K562 (cell line): ENCODE data around the gene TMCO1. TPM values are rescaled to one million over a fixed set of nuclear protein-coding genes. Genes with fewer than 3 reads are reported as not detected.

Experiments
- C11orf30 ChIP-seq: fragments of 450-650 bp; IDR thresholded peaks from 2 replicates; pipeline ENCODE4 v1.6.1; 2016; ENCODE audit warnings: low read depth, mild to moderate bottlenecking
- COPS2 ChIP-seq: fragments of 450-650 bp; conservative IDR thresholded peaks from 2 replicates; pipeline ENCODE4 v1.6.1; 2016; ENCODE audit warnings: mild to moderate bottlenecking, moderate library complexity
- GATA2 ChIP-seq: sonication (generic); formaldehyde crosslinking; IDR thresholded peaks from 2 replicates; pipeline ENCODE4 v1.4.0; 2020; ENCODE audit warnings: mild to moderate bottlenecking, missing genetic modification reagents
- HDAC6 ChIP-seq: IDR thresholded peaks from 2 replicates; pipeline ENCODE4 v1.6.1; 2012; ENCODE audit warnings: low read depth, mild to moderate bottlenecking, control low read depth, inconsistent platforms, low read length, moderate library complexity
- JUN ChIP-seq, 2 experiments: sonication (generic) in 1 of 2; formaldehyde crosslinking in 1 of 2; IDR thresholded peaks; 2 replicates each; pipeline versions ENCODE4 v1.6.1 to v1.8.0; 2012 to 2022; ENCODE audit warnings: borderline replicate concordance in 2 of 2, mild to moderate bottlenecking in 2 of 2, improper control_type of control experiment in 1 of 2, low read depth in 1 of 2, low read length in 1 of 2, missing genetic modification reagents in 1 of 2
- LCOR ChIP-seq: sonication (generic); formaldehyde crosslinking; IDR thresholded peaks from 2 replicates; pipeline ENCODE4 v1.8.0; 2022; ENCODE audit warnings: mild to moderate bottlenecking, missing genetic modification reagents
- MYBL2 ChIP-seq, 2 experiments: fragments of 450-650 bp in 1 of 2; sonication (generic) in 1 of 2; formaldehyde crosslinking in 1 of 2; IDR thresholded peaks; 2 replicates each; pipeline versions ENCODE4 v1.6.1 to v1.8.1; 2017 to 2022; ENCODE audit warnings: borderline replicate concordance in 1 of 2, inconsistent platforms in 1 of 2, low read depth in 1 of 2, mild to moderate bottlenecking in 1 of 2, missing genetic modification reagents in 1 of 2, moderate library complexity in 1 of 2
- PHF8 ChIP-seq: fragments of 200-600 bp; sonication (generic); IDR thresholded peaks from 2 replicates; pipeline ENCODE4 v1.6.1; 2012; ENCODE audit warnings: mixed run types, mild to moderate bottlenecking, inconsistent platforms, low read length, moderate library complexity, borderline replicate concordance
- RAD21 ChIP-seq, 2 experiments: fragments of 250-450 bp in 1 of 2; fragments of 450-650 bp in 1 of 2; sonication (Bioruptor Pico) in 1 of 2; formaldehyde crosslinking in 1 of 2; IDR thresholded peaks in 1 of 2; conservative IDR thresholded peaks in 1 of 2; 2 replicates each; pipeline versions ENCODE4 v1.4.0 to v1.8.0; 2020 to 2022; ENCODE audit warnings: mild to moderate bottlenecking in 2 of 2, moderate library complexity in 1 of 2
- RBM22 ChIP-seq: fragments of 200-400 bp; formaldehyde crosslinking; IDR thresholded peaks from 2 replicates; pipeline ENCODE4 v1.6.1; 2018; ENCODE audit warnings: low read length, low read depth; ENCODE audit not compliant: poor library complexity, severe bottlenecking
- SRSF9 ChIP-seq: fragments of 200-400 bp; formaldehyde crosslinking; IDR thresholded peaks from 2 replicates; pipeline ENCODE4 v1.6.1; 2017; ENCODE audit warnings: low read depth, low read length, borderline replicate concordance
- TAF1 ChIP-seq: IDR thresholded peaks from 2 replicates; pipeline ENCODE4 v1.6.1; 2011; ENCODE audit warnings: mild to moderate bottlenecking, low read length, moderate library complexity; ENCODE audit not compliant: insufficient read depth, control insufficient read depth, severe bottlenecking; ENCODE audit errors: extremely low read depth
- ZNF699 ChIP-seq: fragments of 250-450 bp; sonication (Bioruptor Pico); IDR thresholded peaks from 2 replicates; pipeline ENCODE4 v1.8.0; 2021; ENCODE audit warnings: mild to moderate bottlenecking, moderate library complexity; ENCODE audit not compliant: insufficient replicate concordance
- polyA plus RNA-seq, 8 experiments: library from polyadenylated mRNA; depleted of rRNA in 4 of 8; stranded (reverse) in 5 of 8; unstranded in 3 of 8; fragments of >200 nt; fragmentation: Nextera tagmentation in 2 of 8; fragmentation: Illumina TruSeq in 1 of 8; extraction: Ambion mirVana in 2 of 8; extraction: Trizol in 1 of 8; gene quantifications; 2 replicates each; pipeline versions ENCODE4 v1.2.1 to v1.2.3, GENCODE V29; 2011 to 2014; ENCODE audit warnings: inconsistent platforms in 1 of 8, missing spikeins in 1 of 8
- total RNA-seq, 7 experiments: library from RNA; depleted of rRNA in 6 of 7; stranded (reverse); fragments of >200 nt in 6 of 7; fragmentation: Illumina TruSeq in 2 of 7; extraction: Trizol in 2 of 7; gene quantifications; 2 replicates each; pipeline versions ENCODE4 v1.2.1 to v1.2.3, GENCODE V29; 2011 to 2021; ENCODE audit warnings: low replicate concordance in 1 of 7
- TF ChIP-seq, protein P1 (sequence below): sonication (generic); formaldehyde crosslinking; IDR thresholded peaks from 2 replicates; pipeline ENCODE4 v1.8.0; 2022; ENCODE audit warnings: mild to moderate bottlenecking, missing genetic modification reagents
- TF ChIP-seq, protein P2 (sequence below): fragments of 250-450 bp; sonication (Bioruptor Pico); IDR thresholded peaks from 2 replicates; pipeline ENCODE4 v1.8.0; 2022; ENCODE audit warnings: inconsistent platforms
- TF ChIP-seq, protein P3 (sequence below): fragments of 250-450 bp; sonication (Bioruptor Pico); IDR thresholded peaks from 2 replicates; pipeline ENCODE4 v1.8.0; 2021; ENCODE audit warnings: mild to moderate bottlenecking, moderate library complexity

TMCO1 gene
- total and polyA plus RNA-seq, 9 of the 15 experiments (the other 6 are each of a cell fraction or from before 2014, with no cell fraction given) = 69.3 to 561 (median 175) TPM

DNA sequence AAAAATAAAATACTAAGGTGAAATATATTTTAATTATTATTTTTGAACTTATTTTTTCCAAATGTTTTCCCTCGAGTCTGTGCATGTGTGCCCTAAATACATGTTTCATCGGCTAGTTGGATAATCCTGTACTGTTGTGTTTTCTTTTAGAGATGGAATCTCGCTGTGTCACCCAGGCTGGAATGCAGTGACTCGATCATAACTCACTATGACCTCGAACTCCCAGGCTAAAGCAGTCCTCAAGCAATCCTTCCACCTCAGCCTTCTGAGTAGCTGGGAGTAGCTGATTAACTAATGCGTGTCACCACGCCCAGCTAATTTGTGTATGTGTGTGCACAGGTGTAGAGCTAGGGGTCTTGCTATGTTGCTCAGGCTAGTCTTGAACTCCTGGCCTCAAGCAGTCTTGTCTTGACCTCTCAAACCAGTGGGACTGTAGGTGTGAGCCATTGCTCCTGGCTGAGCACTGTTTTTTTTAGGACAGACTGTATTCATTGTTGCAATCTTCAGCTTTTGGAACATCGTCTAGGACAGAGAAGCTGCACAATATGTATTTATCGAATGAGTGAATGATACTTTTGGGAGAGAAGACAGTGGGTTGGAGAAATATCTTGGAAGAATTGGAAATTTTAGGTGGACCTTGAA is 4.8 kb upstream of the TMCO1 start (continued):
- TF ChIP-seq, protein P1, sequence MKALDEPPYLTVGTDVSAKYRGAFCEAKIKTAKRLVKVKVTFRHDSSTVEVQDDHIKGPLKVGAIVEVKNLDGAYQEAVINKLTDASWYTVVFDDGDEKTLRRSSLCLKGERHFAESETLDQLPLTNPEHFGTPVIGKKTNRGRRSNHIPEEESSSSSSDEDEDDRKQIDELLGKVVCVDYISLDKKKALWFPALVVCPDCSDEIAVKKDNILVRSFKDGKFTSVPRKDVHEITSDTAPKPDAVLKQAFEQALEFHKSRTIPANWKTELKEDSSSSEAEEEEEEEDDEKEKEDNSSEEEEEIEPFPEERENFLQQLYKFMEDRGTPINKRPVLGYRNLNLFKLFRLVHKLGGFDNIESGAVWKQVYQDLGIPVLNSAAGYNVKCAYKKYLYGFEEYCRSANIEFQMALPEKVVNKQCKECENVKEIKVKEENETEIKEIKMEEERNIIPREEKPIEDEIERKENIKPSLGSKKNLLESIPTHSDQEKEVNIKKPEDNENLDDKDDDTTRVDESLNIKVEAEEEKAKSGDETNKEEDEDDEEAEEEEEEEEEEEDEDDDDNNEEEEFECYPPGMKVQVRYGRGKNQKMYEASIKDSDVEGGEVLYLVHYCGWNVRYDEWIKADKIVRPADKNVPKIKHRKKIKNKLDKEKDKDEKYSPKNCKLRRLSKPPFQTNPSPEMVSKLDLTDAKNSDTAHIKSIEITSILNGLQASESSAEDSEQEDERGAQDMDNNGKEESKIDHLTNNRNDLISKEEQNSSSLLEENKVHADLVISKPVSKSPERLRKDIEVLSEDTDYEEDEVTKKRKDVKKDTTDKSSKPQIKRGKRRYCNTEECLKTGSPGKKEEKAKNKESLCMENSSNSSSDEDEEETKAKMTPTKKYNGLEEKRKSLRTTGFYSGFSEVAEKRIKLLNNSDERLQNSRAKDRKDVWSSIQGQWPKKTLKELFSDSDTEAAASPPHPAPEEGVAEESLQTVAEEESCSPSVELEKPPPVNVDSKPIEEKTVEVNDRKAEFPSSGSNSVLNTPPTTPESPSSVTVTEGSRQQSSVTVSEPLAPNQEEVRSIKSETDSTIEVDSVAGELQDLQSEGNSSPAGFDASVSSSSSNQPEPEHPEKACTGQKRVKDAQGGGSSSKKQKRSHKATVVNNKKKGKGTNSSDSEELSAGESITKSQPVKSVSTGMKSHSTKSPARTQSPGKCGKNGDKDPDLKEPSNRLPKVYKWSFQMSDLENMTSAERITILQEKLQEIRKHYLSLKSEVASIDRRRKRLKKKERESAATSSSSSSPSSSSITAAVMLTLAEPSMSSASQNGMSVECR (CRISPR knock-in tag) = no peak
- TF ChIP-seq PHF8 (no peak), RBM22 (no peak), SRSF9 (no peak), HDAC6 (no peak), COPS2 (no peak), JUN (IDR thresholded peaks at IDR 0.05; ENCODE audit: borderline replicate concordance, low read depth, low read length) (peak; percentile 37; the same call in 1 of the 2 replicates), JUN (CRISPR knock-in tag; IDR thresholded peaks at IDR 0.05; ENCODE audit: borderline replicate concordance) (no peak), RAD21 (CRISPR knock-in tag; conservative IDR thresholded peaks at IDR 0.05 in 1 of 2, IDR thresholded peaks at IDR 0.05 in 1 of 2) (0 out of 4 replicates have a peak, but pooled peaks of 1 of the 2 experiments have one; percentile 4), C11orf30 (peak; percentile 87), TAF1 (no peak), MYBL2 (IDR thresholded peaks at IDR 0.05; ENCODE audit: low read depth) (no peak), MYBL2 (CRISPR knock-in tag; IDR thresholded peaks at IDR 0.05; ENCODE audit: borderline replicate concordance) (no peak), LCOR (CRISPR knock-in tag) (no peak), ZNF699 (CRISPR knock-in tag) (no peak), GATA2 (0 out of 2 replicates have a peak, but pooled peaks have one; percentile 13)
- TF ChIP-seq, protein P2, sequence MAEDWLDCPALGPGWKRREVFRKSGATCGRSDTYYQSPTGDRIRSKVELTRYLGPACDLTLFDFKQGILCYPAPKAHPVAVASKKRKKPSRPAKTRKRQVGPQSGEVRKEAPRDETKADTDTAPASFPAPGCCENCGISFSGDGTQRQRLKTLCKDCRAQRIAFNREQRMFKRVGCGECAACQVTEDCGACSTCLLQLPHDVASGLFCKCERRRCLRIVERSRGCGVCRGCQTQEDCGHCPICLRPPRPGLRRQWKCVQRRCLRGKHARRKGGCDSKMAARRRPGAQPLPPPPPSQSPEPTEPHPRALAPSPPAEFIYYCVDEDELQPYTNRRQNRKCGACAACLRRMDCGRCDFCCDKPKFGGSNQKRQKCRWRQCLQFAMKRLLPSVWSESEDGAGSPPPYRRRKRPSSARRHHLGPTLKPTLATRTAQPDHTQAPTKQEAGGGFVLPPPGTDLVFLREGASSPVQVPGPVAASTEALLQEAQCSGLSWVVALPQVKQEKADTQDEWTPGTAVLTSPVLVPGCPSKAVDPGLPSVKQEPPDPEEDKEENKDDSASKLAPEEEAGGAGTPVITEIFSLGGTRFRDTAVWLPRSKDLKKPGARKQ (CRISPR knock-in tag) = no peak
- TF ChIP-seq, protein P3, sequence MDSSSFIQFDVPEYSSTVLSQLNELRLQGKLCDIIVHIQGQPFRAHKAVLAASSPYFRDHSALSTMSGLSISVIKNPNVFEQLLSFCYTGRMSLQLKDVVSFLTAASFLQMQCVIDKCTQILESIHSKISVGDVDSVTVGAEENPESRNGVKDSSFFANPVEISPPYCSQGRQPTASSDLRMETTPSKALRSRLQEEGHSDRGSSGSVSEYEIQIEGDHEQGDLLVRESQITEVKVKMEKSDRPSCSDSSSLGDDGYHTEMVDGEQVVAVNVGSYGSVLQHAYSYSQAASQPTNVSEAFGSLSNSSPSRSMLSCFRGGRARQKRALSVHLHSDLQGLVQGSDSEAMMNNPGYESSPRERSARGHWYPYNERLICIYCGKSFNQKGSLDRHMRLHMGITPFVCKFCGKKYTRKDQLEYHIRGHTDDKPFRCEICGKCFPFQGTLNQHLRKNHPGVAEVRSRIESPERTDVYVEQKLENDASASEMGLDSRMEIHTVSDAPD (CRISPR knock-in tag) = no peak
